Neural cell (in vitro differentiated cells): ENCODE results near the gene GPR146. TPM values are rescaled to one million over a fixed set of nuclear protein-coding genes. Genes with fewer than 3 reads are reported as not detected.

Experiments
- H2AFZ ChIP-seq: fragments of 200-600, 300-800 bp; sonication (generic), shearing (Covaris generic); 2 replicates; pipeline ENCODE4 v1.6.0; 2014; ENCODE audit warnings: low read depth, mild to moderate bottlenecking, antibody characterized with exemption, low read length, moderate library complexity
- H3F3A ChIP-seq: fragments of 200-600 bp; shearing (Covaris generic); 2 replicates; pipeline ENCODE4 v1.6.1; 2016; ENCODE audit warnings: mild to moderate bottlenecking, moderate library complexity, mixed read lengths, antibody characterized with exemption, low read length; ENCODE audit not compliant: insufficient read depth, poor library complexity, severe bottlenecking
- H3K27ac ChIP-seq: fragments of 200-600, 300-800 bp; sonication (generic), shearing (Covaris generic); 2 replicates; pipeline ENCODE4 v1.5.1; 2014; ENCODE audit warnings: mild to moderate bottlenecking, low read length, moderate library complexity
- H3K27me3 ChIP-seq: fragments of 300-800, 200-600 bp; sonication (generic), shearing (Covaris generic); 2 replicates; pipeline ENCODE4 v1.6.0; 2014; ENCODE audit warnings: mild to moderate bottlenecking, low read depth, low read length, moderate library complexity; ENCODE audit not compliant: insufficient read depth
- H3K36me3 ChIP-seq: fragments of 300-800, 200-600 bp; sonication (generic), shearing (Covaris generic); 2 replicates; pipeline ENCODE4 v1.5.1; 2014; ENCODE audit warnings: mild to moderate bottlenecking, antibody characterized with exemption, low read length, moderate library complexity; ENCODE audit not compliant: insufficient read depth
- H3K4me2 ChIP-seq: fragments of 300-800, 200-600 bp; sonication (generic), shearing (Covaris generic); 2 replicates; pipeline ENCODE4 v1.6.0; 2014; ENCODE audit warnings: mild to moderate bottlenecking, low read length
- H3K4me3 ChIP-seq: fragments of 300-800, 200-600 bp; sonication (generic), shearing (Covaris generic); 2 replicates; pipeline ENCODE4 v1.5.1; 2014; ENCODE audit warnings: mild to moderate bottlenecking, low read length, moderate library complexity
- H3K79me2 ChIP-seq: fragments of 200-600 bp; shearing (Covaris generic); replicated peaks from 2 replicates; pipeline ENCODE4 v1.6.0; 2014; ENCODE audit warnings: mild to moderate bottlenecking, low read length, moderate library complexity; ENCODE audit not compliant: insufficient read depth
- H3K9ac ChIP-seq: fragments of 300-800, 200-600 bp; sonication (generic), shearing (Covaris generic); 2 replicates; pipeline ENCODE4 v1.6.1; 2016; ENCODE audit warnings: mild to moderate bottlenecking, low read length, mixed read lengths
- H3K9me2 ChIP-seq: fragments of 200-600 bp; shearing (Covaris generic); 2 replicates; pipeline ENCODE4 v1.6.1; 2016; ENCODE audit warnings: mild to moderate bottlenecking, low read length, mixed read lengths; ENCODE audit not compliant: insufficient read depth
- H3K9me3 ChIP-seq: fragments of 200-600, 300-800 bp; sonication (generic), shearing (Covaris generic); 2 replicates; pipeline ENCODE4 v1.6.1; 2016; ENCODE audit warnings: mild to moderate bottlenecking, mixed run types, low read length, moderate library complexity, mixed read lengths
- H4K20me1 ChIP-seq: fragments of 200-600 bp; shearing (Covaris generic); 2 replicates; pipeline ENCODE4 v1.6.1; 2016; ENCODE audit warnings: mild to moderate bottlenecking, mixed run types; ENCODE audit not compliant: insufficient read depth
- EP300 ChIP-seq: fragments of 450-650 bp; conservative IDR thresholded peaks from 2 replicates; pipeline ENCODE4 v1.6.1; 2014; ENCODE audit warnings: antibody characterized with exemption, mild to moderate bottlenecking, moderate library complexity; ENCODE audit not compliant: poor library complexity, severe bottlenecking
- EZH2 ChIP-seq: fragments of 200-600, 300-800 bp; shearing (Covaris generic), sonication (generic); IDR thresholded peaks from 2 replicates; pipeline ENCODE4 v1.6.1; 2014; ENCODE audit warnings: antibody characterized with exemption, low read length, borderline replicate concordance, mild to moderate bottlenecking; ENCODE audit not compliant: insufficient read depth, poor library complexity, severe bottlenecking
- MXI1 ChIP-seq: fragments of 450-650 bp; conservative IDR thresholded peaks from 2 replicates; pipeline ENCODE4 v1.6.1; 2014; ENCODE audit warnings: antibody characterized with exemption, mild to moderate bottlenecking; ENCODE audit not compliant: poor library complexity, severe bottlenecking
- POLR2AphosphoS5 ChIP-seq: IDR thresholded peaks from 2 replicates; pipeline ENCODE4 v1.6.1; 2012
- RAD21 ChIP-seq: fragments of 450-650 bp; conservative IDR thresholded peaks from 2 replicates; pipeline ENCODE4 v1.6.1; 2014; ENCODE audit warnings: antibody characterized with exemption, mild to moderate bottlenecking, moderate library complexity
- SMC3 ChIP-seq: fragments of 450-650 bp; conservative IDR thresholded peaks from 2 replicates; pipeline ENCODE4 v1.6.1; 2014; ENCODE audit warnings: antibody characterized with exemption, mild to moderate bottlenecking, moderate library complexity; ENCODE audit not compliant: poor library complexity
- TAF1 ChIP-seq: IDR thresholded peaks from 2 replicates; pipeline ENCODE4 v1.6.1; 2012; ENCODE audit warnings: low read depth
- polyA plus RNA-seq: library from polyadenylated mRNA; depleted of rRNA; stranded (reverse); fragments of >200 nt; gene quantifications from 2 replicates; pipeline ENCODE4 v1.2.3, GENCODE V29; 2014
- TF ChIP-seq, protein P1 (sequence below): IDR thresholded peaks from 2 replicates; pipeline ENCODE4 v1.6.1; 2012; ENCODE audit warnings: borderline replicate concordance
- TF ChIP-seq, protein P2 (sequence below): fragments of 450-650 bp; IDR thresholded peaks from 2 replicates; pipeline ENCODE4 v1.5.1; 2014; ENCODE audit warnings: antibody characterized with exemption, mild to moderate bottlenecking, moderate library complexity; ENCODE audit not compliant: poor library complexity, severe bottlenecking

Gene GPR146
- polyA plus RNA-seq, 1 donor from 2014 or later, result not detected

DNA sequence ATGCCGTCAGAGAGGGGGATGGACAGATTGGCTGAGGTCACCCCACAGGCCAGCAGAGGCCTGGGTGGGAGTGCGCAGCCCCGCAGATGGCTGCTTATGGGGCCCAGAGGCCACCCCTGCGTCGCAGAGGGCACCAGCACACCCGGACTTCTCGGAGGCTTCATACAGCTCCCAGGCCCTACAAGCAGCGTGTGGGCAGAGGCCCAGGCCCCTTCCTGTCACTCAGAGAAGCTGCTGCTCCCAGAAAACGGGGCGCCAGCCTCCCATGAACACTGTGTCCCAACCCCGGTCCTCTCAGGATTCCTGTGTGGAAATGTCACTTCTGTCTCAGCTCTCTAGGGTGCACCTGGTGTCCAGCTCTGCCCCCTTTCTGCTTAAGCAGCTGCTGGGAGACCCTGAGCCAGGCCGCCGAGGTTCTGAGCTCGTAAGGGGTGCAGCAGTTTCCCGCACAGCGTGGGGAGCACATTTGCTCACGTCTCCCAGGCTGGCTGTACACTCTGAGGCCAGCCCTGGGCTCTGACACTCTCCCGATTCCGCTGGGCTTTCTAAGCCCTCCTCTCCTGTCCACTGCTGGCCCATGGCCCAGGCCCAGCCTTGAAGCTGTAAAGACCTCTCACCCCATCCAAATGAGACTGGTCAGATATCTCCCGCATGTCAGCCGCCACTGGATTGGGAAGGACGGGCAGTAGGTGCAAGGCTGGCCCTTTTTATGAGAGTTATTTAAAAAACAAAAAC lies 6.8 kb downstream of the GPR146 start:
- H3K9ac ChIP-seq, result no peak overlapping the region
- no peak overlapping the region for H3K4me2 ChIP-seq
- no peak overlapping the region for H3K4me3 ChIP-seq
- no peaks in the 10 kb centered on the region for H3K27me3 ChIP-seq
- no peaks in the 10 kb centered on the region for H3K79me2 ChIP-seq
- no peaks in the 10 kb centered on the region for H4K20me1 ChIP-seq
- TF ChIP-seq RAD21, result no peak
- no peak overlapping the region for H2AFZ ChIP-seq
- H3K36me3 ChIP-seq, result no peaks in the 10 kb centered on the region
- no peak overlapping the region for H3K27ac ChIP-seq
- no peaks in the 10 kb centered on the region for H3K9me2 ChIP-seq
- no peaks in the 10 kb centered on the region for H3F3A ChIP-seq
- H3K9me3 ChIP-seq, result no peaks in the 10 kb centered on the region

DNA sequence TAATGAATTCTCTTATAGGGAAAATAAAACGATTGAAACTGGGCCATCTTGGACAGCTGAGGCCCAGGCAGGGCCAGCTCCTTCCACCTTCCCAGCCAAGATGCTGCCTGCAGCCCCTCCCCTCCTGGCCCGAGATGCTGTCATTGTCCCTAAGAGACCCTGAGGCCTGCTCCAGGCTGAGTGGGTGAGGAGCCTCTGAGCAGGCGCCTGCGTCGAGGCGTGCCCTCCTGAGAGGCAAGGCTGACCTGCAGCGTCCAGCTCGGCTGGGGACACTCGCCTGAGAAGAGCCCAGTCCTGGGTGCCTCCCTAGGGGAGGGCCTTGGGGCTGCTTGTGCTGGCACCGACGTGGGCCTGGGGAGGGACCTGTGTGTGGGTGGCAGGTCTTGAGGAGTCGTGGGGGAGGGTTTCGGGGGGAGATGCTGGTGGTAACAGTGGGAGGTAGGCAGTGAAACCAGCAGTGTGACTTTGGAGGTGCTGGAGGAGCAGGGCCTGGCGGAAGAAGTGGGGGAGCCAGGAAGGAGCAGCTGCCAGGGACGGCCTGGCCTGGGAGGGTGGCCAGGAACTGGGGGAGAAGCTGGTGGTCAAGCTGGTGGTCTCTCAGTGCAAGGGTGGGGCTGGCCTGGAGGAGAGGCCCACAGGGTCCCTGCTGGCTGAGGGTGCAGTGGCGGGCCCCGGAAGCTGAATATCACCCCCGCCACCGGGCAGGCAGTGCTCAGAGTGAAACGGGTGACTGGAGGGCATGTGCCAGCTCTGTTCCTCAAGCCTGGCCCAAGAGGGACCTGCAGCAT lies 7.9 kb downstream of the GPR146 start:
- no peak overlapping the region for H3K4me3 ChIP-seq
- no peaks in the 10 kb centered on the region for H3K79me2 ChIP-seq
- H4K20me1 ChIP-seq, result no peaks in the 10 kb centered on the region
- H3K9me2 ChIP-seq, result no peaks in the 10 kb centered on the region
- TF ChIP-seq POLR2AphosphoS5 (no peak), EP300 (no peak), EZH2 (no peak), RAD21 (no peak), MXI1 (no peak), TAF1 (no peak), SMC3 (no peak)
- TF ChIP-seq, protein P1, sequence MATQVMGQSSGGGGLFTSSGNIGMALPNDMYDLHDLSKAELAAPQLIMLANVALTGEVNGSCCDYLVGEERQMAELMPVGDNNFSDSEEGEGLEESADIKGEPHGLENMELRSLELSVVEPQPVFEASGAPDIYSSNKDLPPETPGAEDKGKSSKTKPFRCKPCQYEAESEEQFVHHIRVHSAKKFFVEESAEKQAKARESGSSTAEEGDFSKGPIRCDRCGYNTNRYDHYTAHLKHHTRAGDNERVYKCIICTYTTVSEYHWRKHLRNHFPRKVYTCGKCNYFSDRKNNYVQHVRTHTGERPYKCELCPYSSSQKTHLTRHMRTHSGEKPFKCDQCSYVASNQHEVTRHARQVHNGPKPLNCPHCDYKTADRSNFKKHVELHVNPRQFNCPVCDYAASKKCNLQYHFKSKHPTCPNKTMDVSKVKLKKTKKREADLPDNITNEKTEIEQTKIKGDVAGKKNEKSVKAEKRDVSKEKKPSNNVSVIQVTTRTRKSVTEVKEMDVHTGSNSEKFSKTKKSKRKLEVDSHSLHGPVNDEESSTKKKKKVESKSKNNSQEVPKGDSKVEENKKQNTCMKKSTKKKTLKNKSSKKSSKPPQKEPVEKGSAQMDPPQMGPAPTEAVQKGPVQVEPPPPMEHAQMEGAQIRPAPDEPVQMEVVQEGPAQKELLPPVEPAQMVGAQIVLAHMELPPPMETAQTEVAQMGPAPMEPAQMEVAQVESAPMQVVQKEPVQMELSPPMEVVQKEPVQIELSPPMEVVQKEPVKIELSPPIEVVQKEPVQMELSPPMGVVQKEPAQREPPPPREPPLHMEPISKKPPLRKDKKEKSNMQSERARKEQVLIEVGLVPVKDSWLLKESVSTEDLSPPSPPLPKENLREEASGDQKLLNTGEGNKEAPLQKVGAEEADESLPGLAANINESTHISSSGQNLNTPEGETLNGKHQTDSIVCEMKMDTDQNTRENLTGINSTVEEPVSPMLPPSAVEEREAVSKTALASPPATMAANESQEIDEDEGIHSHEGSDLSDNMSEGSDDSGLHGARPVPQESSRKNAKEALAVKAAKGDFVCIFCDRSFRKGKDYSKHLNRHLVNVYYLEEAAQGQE, result no peak
- TF ChIP-seq, protein P2, sequence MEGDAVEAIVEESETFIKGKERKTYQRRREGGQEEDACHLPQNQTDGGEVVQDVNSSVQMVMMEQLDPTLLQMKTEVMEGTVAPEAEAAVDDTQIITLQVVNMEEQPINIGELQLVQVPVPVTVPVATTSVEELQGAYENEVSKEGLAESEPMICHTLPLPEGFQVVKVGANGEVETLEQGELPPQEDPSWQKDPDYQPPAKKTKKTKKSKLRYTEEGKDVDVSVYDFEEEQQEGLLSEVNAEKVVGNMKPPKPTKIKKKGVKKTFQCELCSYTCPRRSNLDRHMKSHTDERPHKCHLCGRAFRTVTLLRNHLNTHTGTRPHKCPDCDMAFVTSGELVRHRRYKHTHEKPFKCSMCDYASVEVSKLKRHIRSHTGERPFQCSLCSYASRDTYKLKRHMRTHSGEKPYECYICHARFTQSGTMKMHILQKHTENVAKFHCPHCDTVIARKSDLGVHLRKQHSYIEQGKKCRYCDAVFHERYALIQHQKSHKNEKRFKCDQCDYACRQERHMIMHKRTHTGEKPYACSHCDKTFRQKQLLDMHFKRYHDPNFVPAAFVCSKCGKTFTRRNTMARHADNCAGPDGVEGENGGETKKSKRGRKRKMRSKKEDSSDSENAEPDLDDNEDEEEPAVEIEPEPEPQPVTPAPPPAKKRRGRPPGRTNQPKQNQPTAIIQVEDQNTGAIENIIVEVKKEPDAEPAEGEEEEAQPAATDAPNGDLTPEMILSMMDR, result no peak
- no peaks in the 10 kb centered on the region for H3F3A ChIP-seq
- H3K9ac ChIP-seq, result no peak overlapping the region
- H3K4me2 ChIP-seq, result no peak overlapping the region
- no peaks in the 10 kb centered on the region for H3K36me3 ChIP-seq
- H2AFZ ChIP-seq, result no peak overlapping the region
- no peaks in the 10 kb centered on the region for H3K9me3 ChIP-seq
- no peaks in the 10 kb centered on the region for H3K27me3 ChIP-seq
- H3K27ac ChIP-seq, result no peak overlapping the region
